ENCODE results near the gene FAM135A. TPM values are rescaled to one million over a fixed set of nuclear protein-coding genes. Genes with fewer than 3 reads are reported as not detected.
A peak's percentile ranks its signal among the peaks of the same experiment; 100 is the strongest.

FAM135A gene
- total and polyA plus RNA-seq, 8 donors: 7.2 to 121 (median 39.5) TPM

GRCh38 chr6:70415247-70415646, 1.9 kb downstream of the FAM135A start:
- no peak for TF ChIP-seq POLR2AphosphoS5 (IDR thresholded peaks at IDR 0.05)
- peaks cover 7 to 22% (median 18%) of the 10 kb centered on the region in 4 donors for H3K36me3 ChIP-seq
- H3K4me1 ChIP-seq: peaks cover 6 to 58% (median 27%) of the 10 kb centered on the region in 4 donors
- no peaks in the 10 kb centered on the region for H3K9me3 ChIP-seq
- DNase-seq: no peak
- H3K4me3 ChIP-seq: peak overlapping the region in 3 of 4 donors; percentile 93 to 95 (median 95)
- no peaks in the 10 kb centered on the region for H3K27me3 ChIP-seq
- peak overlapping the region in 3 of 5 donors; percentile 15 to 90 (median 27) for H3K27ac ChIP-seq
- intact Hi-C loops (cut with DNase I; ENCODE audit: low total_unique reads): no loop called here

GRCh38 chr6:70415660-70416059, 2.4 kb downstream of the FAM135A start:
- peak overlapping the region in 2 of 4 donors; percentile 95 for H3K4me3 ChIP-seq
- H3K27ac ChIP-seq: peak overlapping the region in 1 of 5 donors; percentile 27
- intact Hi-C loops (cut with DNase I; ENCODE audit: low total_unique reads): no loop called here
- peaks cover 7 to 22% (median 18%) of the 10 kb centered on the region in 4 donors for H3K36me3 ChIP-seq
- H3K27me3 ChIP-seq: no peaks in the 10 kb centered on the region
- DNase-seq: no peak
- peaks cover 6 to 56% (median 27%) of the 10 kb centered on the region in 4 donors for H3K4me1 ChIP-seq
- WGBS, 5 donors: 24 to 50% (median 38%) methylated on average over 1 of the region's 1 CpG
- no peaks in the 10 kb centered on the region for H3K9me3 ChIP-seq
- TF ChIP-seq EP300 (IDR thresholded peaks at IDR 0.05) (no peak), POLR2A (IDR thresholded peaks at IDR 0.05) (no peak), POLR2AphosphoS5 (IDR thresholded peaks at IDR 0.05) (no peak), CTCF (IDR thresholded peaks at IDR 0.05) (no peak)

GRCh38 chr6:70421509-70421908, 8.2 kb downstream of the FAM135A start:
- peaks cover 7 to 27% (median 19%) of the 10 kb centered on the region in 4 donors for H3K36me3 ChIP-seq
- peaks cover 0 to 42% (median 18%) of the 10 kb centered on the region in 4 donors for H3K4me1 ChIP-seq
- WGBS, 5 donors: 32 to 59% (median 42%) methylated on average over 2 of the region's 2 CpGs
- H3K27me3 ChIP-seq: no peaks in the 10 kb centered on the region
- no peak overlapping the region for H3K4me3 ChIP-seq
- no peaks in the 10 kb centered on the region for H3K9me3 ChIP-seq
- H3K27ac ChIP-seq: no peak overlapping the region
- intact Hi-C loops (cut with DNase I; ENCODE audit: low total_unique reads): no loop called here
- TF ChIP-seq EP300 (IDR thresholded peaks at IDR 0.05) (no peak), POLR2AphosphoS5 (IDR thresholded peaks at IDR 0.05) (no peak), POLR2A (IDR thresholded peaks at IDR 0.05) (no peak), CTCF (IDR thresholded peaks at IDR 0.05) (no peak)
- DNase-seq: no peak

- intact Hi-C loops (cut with DNase I; ENCODE audit: low total_unique reads): no loop called here
- no peak overlapping the region for H3K4me3 ChIP-seq
- H3K27ac ChIP-seq: no peak overlapping the region
- peaks cover 0 to 40% (median 18%) of the 10 kb centered on the region in 4 donors for H3K4me1 ChIP-seq
- TF ChIP-seq EP300 (IDR thresholded peaks at IDR 0.05) (no peak), POLR2AphosphoS5 (IDR thresholded peaks at IDR 0.05) (no peak), CTCF (IDR thresholded peaks at IDR 0.05) (no peak), POLR2A (IDR thresholded peaks at IDR 0.05) (no peak)
- WGBS, 5 donors: 77 to 92% (median 91%) methylated on average over 5 of the region's 5 CpGs
- DNase-seq: no peak
- H3K36me3 ChIP-seq: peaks cover 8 to 35% (median 22%) of the 10 kb centered on the region in 4 donors
- H3K9me3 ChIP-seq: no peaks in the 10 kb centered on the region
- no peaks in the 10 kb centered on the region for H3K27me3 ChIP-seq
Measured at GRCh38 chr6:70423189-70424134, 10.2 kb downstream of the FAM135A start.
